HCT116 (cell line): ENCODE data around the gene TFCP2L1.

Experiments
- CTCF ChIP-seq, 3 experiments: fragments of 200-600 bp in 1 of 3; sonication (generic) in 1 of 3; IDR thresholded peaks in 2 of 3; conservative IDR thresholded peaks in 1 of 3; 2 replicates each; pipeline ENCODE4 v1.5.1; 2012 to 2017; ENCODE audit warnings: low read depth in 2 of 3, low read length in 2 of 3, antibody characterized with exemption in 1 of 3, borderline replicate concordance in 1 of 3, control low read depth in 1 of 3, mild to moderate bottlenecking in 1 of 3, mixed read lengths in 1 of 3, mixed run types in 1 of 3, moderate library complexity in 1 of 3; ENCODE audit not compliant: insufficient read depth in 1 of 3
- FOSL1 ChIP-seq: IDR thresholded peaks from 2 replicates; pipeline ENCODE4 v1.6.1; 2012; ENCODE audit warnings: low read depth
- POLR2A ChIP-seq: IDR thresholded peaks from 2 replicates; pipeline ENCODE4 v1.7.0; 2011; ENCODE audit warnings: borderline replicate concordance; ENCODE audit not compliant: insufficient read depth, insufficient read length; ENCODE audit errors: extremely low read depth
- POLR2AphosphoS5 ChIP-seq: IDR thresholded peaks from 2 replicates; pipeline ENCODE4 v1.6.1; 2011; ENCODE audit warnings: mild to moderate bottlenecking, low read depth, low read length, moderate library complexity
- REST ChIP-seq: IDR thresholded peaks from 2 replicates; pipeline ENCODE4 v1.6.1; 2012; ENCODE audit warnings: low read depth
- SIN3A ChIP-seq: IDR thresholded peaks from 2 replicates; pipeline ENCODE4 v1.6.1; 2012; ENCODE audit warnings: low read depth
- SRF ChIP-seq: IDR thresholded peaks from 2 replicates; pipeline ENCODE4 v1.6.1; 2012; ENCODE audit warnings: low read depth
- ZBTB33 ChIP-seq: IDR thresholded peaks from 2 replicates; pipeline ENCODE4 v1.6.1; 2011; ENCODE audit warnings: mild to moderate bottlenecking, low read length, moderate library complexity; ENCODE audit not compliant: insufficient replicate concordance; ENCODE audit errors: extremely low read depth

GRCh38 chr2:121316986-121317385 lies 32.0 kb upstream of the TFCP2L1 start:
- TF ChIP-seq CTCF (IDR thresholded peaks at IDR 0.05 in 2 of 3, conservative IDR thresholded peaks at IDR 0.05 in 1 of 3; ENCODE audit: borderline replicate concordance in 1 of 3, insufficient read depth in 1 of 3, low read depth in 2 of 3, low read length in 2 of 3) (no peak), POLR2A (no peak), FOSL1 (no peak), SIN3A (no peak), SRF (no peak), ZBTB33 (no peak), POLR2AphosphoS5 (no peak), REST (no peak)
